HEK293T (cell line): ENCODE measurements around the gene TAF3.

ENCODE experiments used
- BHLHE40 ChIP-seq: fragments of 450-650 bp; IDR thresholded peaks from 2 replicates; pipeline ENCODE4 v1.6.1; 2016; ENCODE audit warnings: mild to moderate bottlenecking, moderate library complexity, borderline replicate concordance
- ELF4 ChIP-seq: fragments of 450-650 bp; IDR thresholded peaks from 2 replicates; pipeline ENCODE4 v1.6.1; 2017; ENCODE audit warnings: antibody characterized with exemption
- FOXK2 ChIP-seq: fragments of 450-650 bp; IDR thresholded peaks from 2 replicates; pipeline ENCODE4 v1.6.1; 2016; ENCODE audit warnings: mild to moderate bottlenecking
- FOXM1 ChIP-seq: fragments of 450-650 bp; IDR thresholded peaks from 2 replicates; pipeline ENCODE4 v1.6.1; 2017; ENCODE audit warnings: mild to moderate bottlenecking, borderline replicate concordance
- HDGF ChIP-seq: fragments of 450-650 bp; IDR thresholded peaks from 2 replicates; pipeline ENCODE4 v1.6.1; 2017; ENCODE audit warnings: antibody characterized with exemption, borderline replicate concordance
- SP1 ChIP-seq: fragments of 450-650 bp; IDR thresholded peaks from 2 replicates; pipeline ENCODE4 v1.6.1; 2017
- SUZ12 ChIP-seq: fragments of 450-650 bp; IDR thresholded peaks from 2 replicates; pipeline ENCODE4 v1.6.1; 2016; ENCODE audit warnings: mild to moderate bottlenecking

DNA sequence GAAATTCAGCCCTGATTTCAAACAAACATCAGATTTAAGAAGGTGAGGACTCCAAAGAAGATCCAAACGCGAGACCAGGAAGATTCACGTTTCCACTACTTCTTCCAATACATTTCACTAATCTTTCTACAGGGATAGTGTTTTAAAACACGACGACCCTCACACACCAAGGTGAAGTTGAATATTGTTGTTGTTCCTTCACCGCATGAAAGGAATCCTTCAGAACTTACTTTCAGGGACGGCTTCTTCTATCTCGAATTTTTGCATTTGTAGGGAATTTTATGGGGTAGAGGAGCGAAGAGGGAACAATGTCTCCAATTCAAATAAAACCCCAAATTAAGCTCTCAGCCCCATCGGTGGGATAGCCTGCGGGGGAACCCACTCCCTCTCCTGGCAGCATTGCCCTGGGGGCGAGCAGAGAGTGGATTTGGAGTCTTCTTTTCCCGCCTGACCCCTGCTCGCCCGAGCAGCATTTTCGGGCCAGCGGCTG is 234.7 kb downstream of the TAF3 start:
- TF ChIP-seq FOXM1 (no peak), BHLHE40 (no peak), SP1 (no peak), ELF4 (no peak), SUZ12 (no peak), FOXK2 (no peak), HDGF (no peak)
